ENCODE results near the gene CLIC1. TPM values are rescaled to one million over a fixed set of nuclear protein-coding genes. Genes with fewer than 3 reads are reported as not detected.

The CLIC1 gene
- total RNA-seq, 1 donor, result 701 TPM

DNA sequence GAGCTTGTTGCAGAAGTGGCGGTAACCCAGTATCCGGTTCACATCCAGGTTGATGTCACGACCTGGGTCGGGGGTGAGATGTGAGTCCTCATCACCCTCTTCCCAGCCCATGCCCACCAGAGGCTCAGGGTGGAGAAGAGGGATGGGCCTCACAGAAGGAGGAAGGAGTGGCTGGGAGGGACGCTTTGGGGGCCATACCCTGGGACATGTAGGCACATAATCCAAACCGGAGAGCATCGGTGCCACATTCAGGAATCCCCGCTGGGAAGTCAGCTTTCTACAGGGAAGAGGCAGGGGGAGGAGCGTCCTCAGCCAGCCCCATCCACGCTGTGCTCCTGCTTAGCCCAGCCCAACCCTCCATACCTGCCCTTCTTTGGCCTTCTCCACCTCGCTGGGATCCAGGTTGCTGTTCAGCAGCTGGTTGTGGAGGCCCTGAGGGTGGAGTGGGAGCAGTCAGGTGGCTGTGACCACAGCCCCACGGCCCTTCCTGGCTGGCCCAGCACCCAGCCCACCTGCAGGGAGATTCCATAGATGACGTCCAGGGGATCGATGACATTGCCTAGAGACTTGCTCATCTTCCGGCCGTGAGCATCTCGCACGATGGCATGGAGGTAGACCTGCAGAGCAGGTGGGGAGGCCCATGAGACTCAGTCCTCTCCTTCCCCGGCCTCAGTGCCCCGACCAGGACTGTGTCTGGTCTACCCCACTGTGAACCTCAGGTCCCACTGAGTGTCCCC is 44.3 kb upstream of the CLIC1 start:
- TF ChIP-seq, protein P1, sequence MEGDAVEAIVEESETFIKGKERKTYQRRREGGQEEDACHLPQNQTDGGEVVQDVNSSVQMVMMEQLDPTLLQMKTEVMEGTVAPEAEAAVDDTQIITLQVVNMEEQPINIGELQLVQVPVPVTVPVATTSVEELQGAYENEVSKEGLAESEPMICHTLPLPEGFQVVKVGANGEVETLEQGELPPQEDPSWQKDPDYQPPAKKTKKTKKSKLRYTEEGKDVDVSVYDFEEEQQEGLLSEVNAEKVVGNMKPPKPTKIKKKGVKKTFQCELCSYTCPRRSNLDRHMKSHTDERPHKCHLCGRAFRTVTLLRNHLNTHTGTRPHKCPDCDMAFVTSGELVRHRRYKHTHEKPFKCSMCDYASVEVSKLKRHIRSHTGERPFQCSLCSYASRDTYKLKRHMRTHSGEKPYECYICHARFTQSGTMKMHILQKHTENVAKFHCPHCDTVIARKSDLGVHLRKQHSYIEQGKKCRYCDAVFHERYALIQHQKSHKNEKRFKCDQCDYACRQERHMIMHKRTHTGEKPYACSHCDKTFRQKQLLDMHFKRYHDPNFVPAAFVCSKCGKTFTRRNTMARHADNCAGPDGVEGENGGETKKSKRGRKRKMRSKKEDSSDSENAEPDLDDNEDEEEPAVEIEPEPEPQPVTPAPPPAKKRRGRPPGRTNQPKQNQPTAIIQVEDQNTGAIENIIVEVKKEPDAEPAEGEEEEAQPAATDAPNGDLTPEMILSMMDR (IDR thresholded peaks at IDR 0.05; ENCODE audit: insufficient read depth, low read depth, low read length), result no peak
- no peak for DNase-seq (ENCODE audit: low read depth)

DNA sequence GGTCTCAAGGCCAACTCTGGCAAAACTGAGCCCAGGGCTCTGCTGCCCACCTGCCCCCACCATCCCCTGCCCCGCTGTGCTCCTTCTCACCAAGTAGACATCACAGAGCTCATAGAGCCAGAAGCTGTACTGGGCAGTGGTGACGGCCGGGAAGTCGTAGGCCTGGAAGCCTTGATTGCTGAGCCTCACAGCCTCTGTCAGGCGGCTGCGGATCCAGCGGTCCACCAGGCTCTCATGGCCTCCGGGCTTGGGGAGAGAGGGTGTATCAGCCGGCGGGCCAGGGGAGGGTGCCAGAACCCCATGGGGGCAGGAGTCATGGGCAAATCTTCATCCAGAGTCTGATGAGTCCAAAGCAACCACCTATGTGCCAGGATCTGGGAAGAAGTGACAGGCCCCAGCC is 43.6 kb upstream of the CLIC1 start:
- TF ChIP-seq, protein P1 (IDR thresholded peaks at IDR 0.05; ENCODE audit: insufficient read depth, low read depth, low read length), result no peak
- DNase-seq (ENCODE audit: low read depth), result no peak

More for the DNA sequence above, 44.3 kb upstream of the CLIC1 start:
- H3K4me3 ChIP-seq (ENCODE audit: low read depth, low read length), result no peak overlapping the region

GRCh38 chr6:31778999-31779885 is 42.9 kb upstream of the CLIC1 start:
- TF ChIP-seq, protein P1 (IDR thresholded peaks at IDR 0.05; ENCODE audit: insufficient read depth, low read depth, low read length), result no peak
- no peak for DNase-seq (ENCODE audit: low read depth)
- no peak overlapping the region for H3K4me3 ChIP-seq (ENCODE audit: low read depth, low read length)

More for the DNA sequence above, 43.6 kb upstream of the CLIC1 start:
- no peak overlapping the region for H3K4me3 ChIP-seq (ENCODE audit: low read depth, low read length)

GRCh38 chr6:31778193-31778592 is 41.9 kb upstream of the CLIC1 start:
- TF ChIP-seq, protein P1 (IDR thresholded peaks at IDR 0.05; ENCODE audit: insufficient read depth, low read depth, low read length), result no peak
- DNase-seq (ENCODE audit: low read depth), result no peak

DNA sequence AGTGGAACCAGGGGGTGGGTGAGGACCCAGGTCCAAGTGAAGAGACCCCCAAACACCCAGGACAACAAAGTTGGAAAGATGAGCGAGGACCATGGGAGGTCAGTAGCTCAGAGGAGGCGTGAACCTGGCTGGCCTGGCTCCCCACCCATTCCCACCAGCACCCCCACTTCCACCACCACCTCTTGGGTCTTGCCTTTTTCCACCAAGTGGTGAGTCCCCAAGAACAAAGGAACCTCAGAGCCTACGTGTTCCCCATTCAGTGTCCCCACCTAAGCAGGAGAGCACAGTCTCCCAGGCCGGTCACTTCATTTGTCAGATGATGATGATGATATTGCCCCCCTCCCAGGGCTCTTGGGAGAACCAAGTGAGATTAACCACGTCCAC is 41.3 kb upstream of the CLIC1 start:
- H3K4me3 ChIP-seq (ENCODE audit: low read depth, low read length), result no peak overlapping the region
- TF ChIP-seq, protein P1 (IDR thresholded peaks at IDR 0.05; ENCODE audit: insufficient read depth, low read depth, low read length), result no peak
- DNase-seq (ENCODE audit: low read depth), result no peak

More at GRCh38 chr6:31778193-31778592, 41.9 kb upstream of the CLIC1 start:
- no peak overlapping the region for H3K4me3 ChIP-seq (ENCODE audit: low read depth, low read length)

GRCh38 chr6:31776989-31777666 is 40.8 kb upstream of the CLIC1 start, which contains the start of gene VWA7:
Gene VWA7, minus strand, starts transcription at chr6:31777328. Its CDS starts 549 bp downstream, at chr6:31776779.
- TF ChIP-seq, protein P1 (IDR thresholded peaks at IDR 0.05; ENCODE audit: insufficient read depth, low read depth, low read length), result no peak
- DNase-seq (ENCODE audit: low read depth), result peak; percentile 66
- no peak within 1 kb of the TSS for H3K4me3 ChIP-seq (ENCODE audit: low read depth, low read length)
